Type B pancreatic cell (in vitro differentiated cells): ENCODE results near the gene C1orf52. TPM values are rescaled to one million over a fixed set of nuclear protein-coding genes. Genes with fewer than 3 reads are reported as not detected.

Experiments used
- DNase-seq: peaks from one replicate; pipeline ENCODE4 v3.0.0; 2021; ENCODE audit warnings: mixed read lengths; ENCODE audit not compliant: unreplicated experiment; ENCODE audit errors: extremely low spot score
- H3K27ac Mint-ChIP-seq: 2 replicates; pipeline ENCODE4 v1.8.0; 2021; ENCODE audit warnings: mild to moderate bottlenecking, mixed read lengths
- H3K27me3 Mint-ChIP-seq: 2 replicates; pipeline ENCODE4 v1.8.0; 2021; ENCODE audit warnings: mixed read lengths
- H3K36me3 Mint-ChIP-seq: 2 replicates; pipeline ENCODE4 v1.8.0; 2021; ENCODE audit warnings: mixed read lengths
- H3K4me1 Mint-ChIP-seq: one replicate; pipeline ENCODE4 v1.8.0; 2021; ENCODE audit warnings: mixed read lengths; ENCODE audit not compliant: unreplicated experiment
- H3K4me3 Mint-ChIP-seq: 2 replicates; pipeline ENCODE4 v1.8.0; 2021; ENCODE audit warnings: mild to moderate bottlenecking, mixed read lengths
- H3K9me3 Mint-ChIP-seq: 2 replicates; pipeline ENCODE4 v1.8.0; 2021; ENCODE audit warnings: mixed read lengths
- CTCF ChIP-seq: fragments of 200-600 bp; sonication (generic); conservative IDR thresholded peaks from 2 replicates; pipeline ENCODE4 v1.5.0; 2021; ENCODE audit warnings: antibody characterized with exemption, mild to moderate bottlenecking
- total RNA-seq: library from RNA; stranded (reverse); gene quantifications from 2 replicates; pipeline ENCODE4 v1.2.1, GENCODE V29; 2021; ENCODE audit warnings: low replicate concordance

Gene C1orf52
- total RNA-seq, 1 donor from 2014 or later = 31.2 TPM

GRCh38 chr1:85229574-85230097 is 29.8 kb downstream of the C1orf52 start:
- Mint-ChIP-seq H3K36me3 (no peaks in the 10 kb centered on the region), H3K27me3 (no peaks in the 10 kb centered on the region), H3K4me3 (no peak overlapping the region), H3K9me3 (peaks cover 4% of the 10 kb centered on the region), H3K27ac (peak overlapping the region; percentile 21), H3K4me1 (peaks cover 27% of the 10 kb centered on the region)
- no peak for DNase-seq
- TF ChIP-seq CTCF = no peak

- Mint-ChIP-seq H3K9me3 (peaks cover 4% of the 10 kb centered on the region), H3K4me1 (peaks cover 33% of the 10 kb centered on the region), H3K27me3 (no peaks in the 10 kb centered on the region), H3K4me3 (no peak overlapping the region), H3K27ac (peak overlapping the region; percentile 21), H3K36me3 (no peaks in the 10 kb centered on the region)
- no peak for TF ChIP-seq CTCF
- DNase-seq = no peak
These were observed 30.5 kb downstream of the C1orf52 start for GRCh38 chr1:85228972-85229371.

- peaks cover 36% of the 10 kb centered on the region for H3K4me1 Mint-ChIP-seq
- no peak for DNase-seq
- H3K9me3 Mint-ChIP-seq = peaks cover 4% of the 10 kb centered on the region
- H3K36me3 Mint-ChIP-seq = no peaks in the 10 kb centered on the region
- no peaks in the 10 kb centered on the region for H3K27me3 Mint-ChIP-seq
- H3K27ac Mint-ChIP-seq = peak overlapping the region; percentile 95
- TF ChIP-seq CTCF = no peak
- H3K4me3 Mint-ChIP-seq = peak overlapping the region; percentile 79
These were observed 33.7 kb downstream of the C1orf52 start for GRCh38 chr1:85225624-85226380.

- Mint-ChIP-seq H3K4me3 (peak overlapping the region; percentile 79), H3K9me3 (no peaks in the 10 kb centered on the region), H3K36me3 (no peaks in the 10 kb centered on the region), H3K27ac (peak overlapping the region; percentile 95), H3K4me1 (peaks cover 37% of the 10 kb centered on the region), H3K27me3 (no peaks in the 10 kb centered on the region)
- no peak for TF ChIP-seq CTCF
- DNase-seq = no peak
These were observed 34.5 kb downstream of the C1orf52 start for GRCh38 chr1:85224734-85225623.

- no peaks in the 10 kb centered on the region for H3K36me3 Mint-ChIP-seq
- no peak for DNase-seq
- no peaks in the 10 kb centered on the region for H3K9me3 Mint-ChIP-seq
- H3K4me1 Mint-ChIP-seq = peaks cover 35% of the 10 kb centered on the region
- TF ChIP-seq CTCF = no peak
- H3K27me3 Mint-ChIP-seq = no peaks in the 10 kb centered on the region
- peak overlapping the region; percentile 95 for H3K27ac Mint-ChIP-seq
- H3K4me3 Mint-ChIP-seq = peak overlapping the region; percentile 79
These were observed 35.2 kb downstream of the C1orf52 start for GRCh38 chr1:85224295-85224694.
